Myocyte (in vitro differentiated cells): ENCODE data around the gene TMEM30A. TPM values are rescaled to one million over a fixed set of nuclear protein-coding genes. Genes with fewer than 3 reads are reported as not detected.

ENCODE experiments used
- DNase-seq: peaks from one replicate; pipeline ENCODE4 v3.0.0-alpha.2; 2012; ENCODE audit warnings: low read depth
- total RNA-seq: library from RNA; depleted of rRNA; stranded (reverse); fragments of >200 nt; gene quantifications from 2 replicates; pipeline ENCODE4 v1.2.3, GENCODE V29; 2014

Gene TMEM30A
- total RNA-seq, 1 donor from 2014 or later: 118 TPM

DNA sequence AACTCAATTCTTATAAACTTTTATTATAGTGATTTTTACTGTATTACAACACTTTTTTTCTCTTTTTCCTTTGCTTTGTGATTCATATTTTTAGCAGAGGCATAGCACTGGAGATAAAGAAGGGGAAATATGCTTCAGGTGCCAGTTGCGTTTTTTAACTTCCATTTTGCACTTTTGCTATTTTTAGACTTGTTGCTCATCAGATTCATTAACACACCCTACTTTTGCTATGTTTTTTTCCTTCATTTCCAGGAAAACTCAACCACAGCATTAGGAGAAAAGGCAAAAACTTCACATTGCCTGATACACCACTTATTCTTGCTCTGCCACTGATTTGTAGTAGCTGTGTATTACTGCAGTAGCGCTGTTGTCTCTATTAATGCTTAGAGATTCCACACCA is 8.0 kb upstream of the TMEM30A start:
- DNase-seq: no peak

- DNase-seq: no peak
Observed at GRCh38 chr6:75291744-75292143, 7.2 kb upstream of the TMEM30A start.

DNA sequence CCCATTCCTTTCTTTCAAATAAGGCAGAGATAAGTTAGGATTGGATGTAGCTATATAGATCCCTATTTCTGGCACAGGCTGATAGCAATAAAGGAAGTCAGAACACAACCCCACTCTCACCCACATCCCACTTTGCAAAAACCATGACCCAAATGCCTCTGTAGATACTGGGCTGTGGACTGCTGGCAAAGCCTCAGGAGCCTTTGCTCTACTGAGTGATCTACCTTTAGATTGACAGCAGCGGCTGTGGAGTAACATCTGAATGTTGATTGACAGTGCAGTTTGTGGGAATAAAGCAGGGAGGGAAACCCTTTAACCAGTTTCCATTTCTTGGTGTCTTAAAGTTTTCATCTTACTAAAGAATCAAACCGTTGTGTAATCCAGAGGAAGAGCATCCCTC is 6.7 kb upstream of the TMEM30A start:
- DNase-seq: peak; percentile 87

DNA sequence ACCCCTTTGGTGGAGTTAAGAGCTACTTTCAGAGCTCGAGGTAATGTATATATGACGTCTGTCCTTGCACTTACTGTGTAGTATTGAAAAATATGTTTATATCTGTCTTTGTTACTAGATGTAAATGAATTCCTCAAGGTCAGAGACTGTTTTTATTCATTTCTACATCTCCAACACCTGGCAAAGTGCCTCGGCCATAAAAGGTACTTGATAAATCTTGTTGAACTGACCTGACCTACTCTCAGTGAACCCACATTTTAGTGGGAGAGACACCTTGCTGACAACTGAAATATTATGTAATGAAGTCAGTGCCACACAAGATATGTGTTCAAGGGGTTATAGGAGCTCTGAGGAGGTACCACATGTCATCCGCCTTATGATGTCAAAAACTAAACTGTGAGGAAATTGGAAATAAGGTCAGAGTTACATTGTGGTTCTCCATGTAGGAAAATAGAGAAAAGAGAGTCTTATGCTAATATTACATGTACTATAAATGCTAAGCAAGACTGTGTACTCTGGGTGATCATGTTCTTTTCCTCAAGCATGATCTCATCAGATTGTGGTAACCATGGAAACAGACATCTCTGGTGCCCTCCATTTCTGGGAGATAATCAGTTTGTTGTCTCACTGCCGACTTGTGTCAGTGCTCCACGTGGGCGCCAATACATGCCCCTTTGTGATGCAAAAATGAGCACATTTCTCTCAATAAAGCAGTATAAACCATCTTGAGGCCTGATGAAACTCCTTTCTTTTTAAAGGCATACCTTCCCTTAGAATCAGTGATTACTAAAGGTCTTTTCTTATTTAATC is 5.7 kb upstream of the TMEM30A start:
- no peak for DNase-seq

- no peak for DNase-seq
Observed at GRCh38 chr6:75288023-75288422, 3.4 kb upstream of the TMEM30A start.

DNA sequence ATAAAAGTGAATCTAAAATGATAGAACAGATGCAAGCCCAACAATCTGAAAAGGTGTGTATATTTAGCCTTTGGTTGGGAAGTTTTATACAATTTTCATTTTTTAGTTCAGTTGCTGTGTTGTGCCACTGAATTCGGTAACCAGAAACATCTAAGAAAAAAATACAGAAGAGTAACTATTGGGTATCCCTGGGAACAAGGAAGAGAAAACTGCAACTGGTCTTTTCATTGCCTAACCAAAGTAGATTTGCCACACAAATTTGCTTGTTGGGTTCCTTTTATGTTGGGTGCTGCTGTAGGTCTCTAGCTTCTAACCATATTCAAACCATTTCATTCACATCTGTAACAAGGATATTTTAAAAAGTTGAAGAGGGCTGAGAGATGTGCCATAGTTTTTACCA is 2.8 kb upstream of the TMEM30A start:
- DNase-seq: no peak

DNA sequence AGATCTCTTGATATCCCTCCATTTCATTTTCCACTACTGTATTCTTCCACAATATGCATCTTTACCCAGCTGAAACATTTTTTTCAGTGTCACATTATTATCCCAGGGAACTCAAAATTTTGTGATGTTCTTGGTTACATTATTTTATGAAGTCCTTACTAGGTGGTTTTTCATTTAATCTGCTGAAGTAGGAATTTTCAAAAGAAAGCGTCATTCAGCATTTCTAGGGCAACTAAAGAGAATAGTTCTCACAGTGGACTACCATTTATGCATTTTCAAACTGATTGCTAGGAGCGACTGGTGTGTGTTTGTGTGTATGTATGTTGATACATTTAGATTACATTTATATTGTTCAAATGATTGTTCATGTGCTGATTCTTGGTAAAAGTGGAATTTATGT is 2.4 kb upstream of the TMEM30A start:
- DNase-seq: no peak

DNA sequence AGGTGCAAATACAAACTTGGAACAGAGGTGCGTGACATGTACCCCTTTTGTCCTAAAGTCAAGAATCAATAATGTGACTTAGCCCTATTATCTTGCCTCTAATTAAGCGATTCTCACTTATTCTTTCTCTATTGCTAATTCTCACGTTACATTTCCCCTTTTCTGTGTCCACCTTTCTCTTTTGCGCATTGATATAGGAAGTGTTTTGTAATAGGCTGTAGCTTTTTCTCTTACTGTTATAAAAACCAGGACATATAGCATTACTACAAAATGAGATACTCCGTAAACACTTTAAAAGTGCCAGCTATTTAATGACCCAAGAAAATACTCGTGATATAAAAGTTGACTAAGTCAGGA is 669 bp upstream of the TMEM30A start:
- DNase-seq: no peak

GRCh38 chr6:75283907-75284631 is 523 bp downstream of the TMEM30A start:
- DNase-seq: no peak

GRCh38 chr6:75282706-75283105 is 1.9 kb downstream of the TMEM30A start:
- DNase-seq: no peak

- no peak for DNase-seq
Observed at GRCh38 chr6:75281653-75282052, 2.9 kb downstream of the TMEM30A start.

- DNase-seq: no peak
Observed at GRCh38 chr6:75280131-75280855, 4.3 kb downstream of the TMEM30A start.

- DNase-seq: no peak
Observed at GRCh38 chr6:75279418-75279817, 5.2 kb downstream of the TMEM30A start.

DNA sequence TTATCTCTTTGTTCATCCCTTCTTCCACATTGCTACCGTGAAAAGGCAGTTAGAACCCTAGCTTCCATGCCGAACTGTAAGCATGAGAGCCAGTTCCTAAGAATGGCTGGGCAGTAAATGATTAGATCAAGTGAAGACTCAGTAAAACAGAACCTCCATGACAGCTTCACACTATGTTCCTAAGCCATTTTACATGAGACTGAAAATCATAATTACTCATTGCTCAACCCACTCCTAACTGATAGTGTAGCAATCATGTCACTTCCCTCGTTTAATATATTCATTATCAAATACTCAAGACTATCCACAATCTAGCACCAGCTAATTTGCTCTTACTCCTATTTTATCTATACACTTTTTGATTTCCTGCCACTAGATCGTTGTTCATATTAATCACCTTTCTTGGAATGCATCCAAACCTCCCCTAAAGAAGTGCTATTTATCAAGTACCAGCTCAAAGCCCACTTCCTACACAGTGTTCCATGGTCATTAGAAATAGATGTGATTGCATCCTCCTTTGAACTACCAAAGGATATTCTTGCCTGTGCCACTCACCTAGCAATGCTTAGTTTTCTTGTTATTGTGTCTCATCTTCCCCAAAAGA is 6.0 kb downstream of the TMEM30A start:
- DNase-seq: no peak

DNA sequence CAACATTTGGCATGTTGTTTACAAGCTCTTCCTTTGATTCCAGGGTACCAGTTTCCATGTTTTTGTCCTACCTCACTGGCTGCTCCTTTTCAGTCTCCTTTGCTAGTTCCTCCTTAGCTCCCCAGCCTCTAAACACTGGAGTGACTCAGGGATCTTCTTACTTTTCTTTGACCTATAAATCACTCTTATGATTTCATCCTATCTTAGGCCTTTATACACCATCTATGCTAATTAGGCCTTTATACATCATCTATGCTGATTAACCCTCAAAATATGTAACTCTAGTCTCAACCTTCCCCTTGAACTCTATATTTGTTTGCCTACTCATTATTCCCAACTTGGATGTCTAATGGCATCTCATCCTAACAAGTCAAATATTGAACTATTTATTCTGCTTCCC is 9.5 kb downstream of the TMEM30A start:
- DNase-seq: no peak

DNA sequence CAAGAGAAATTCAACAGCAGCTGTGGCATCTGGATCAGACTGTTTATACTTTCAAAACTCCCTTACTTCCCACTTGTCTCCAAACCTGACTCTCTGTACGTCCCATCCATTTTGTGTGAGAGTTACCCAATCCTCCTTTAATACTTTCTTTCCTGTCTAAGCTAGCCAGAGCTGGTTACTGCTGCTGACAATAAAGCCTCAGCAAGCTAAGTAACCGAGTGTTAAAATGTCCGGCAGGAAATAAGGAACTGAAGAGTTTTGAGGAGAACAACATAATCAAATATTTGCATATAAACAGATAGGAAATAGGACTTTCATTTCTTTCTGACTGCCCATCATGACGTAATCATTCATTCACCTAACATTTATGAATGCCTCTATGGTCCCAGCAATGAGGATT is 11.6 kb downstream of the TMEM30A start:
- DNase-seq: no peak

DNA sequence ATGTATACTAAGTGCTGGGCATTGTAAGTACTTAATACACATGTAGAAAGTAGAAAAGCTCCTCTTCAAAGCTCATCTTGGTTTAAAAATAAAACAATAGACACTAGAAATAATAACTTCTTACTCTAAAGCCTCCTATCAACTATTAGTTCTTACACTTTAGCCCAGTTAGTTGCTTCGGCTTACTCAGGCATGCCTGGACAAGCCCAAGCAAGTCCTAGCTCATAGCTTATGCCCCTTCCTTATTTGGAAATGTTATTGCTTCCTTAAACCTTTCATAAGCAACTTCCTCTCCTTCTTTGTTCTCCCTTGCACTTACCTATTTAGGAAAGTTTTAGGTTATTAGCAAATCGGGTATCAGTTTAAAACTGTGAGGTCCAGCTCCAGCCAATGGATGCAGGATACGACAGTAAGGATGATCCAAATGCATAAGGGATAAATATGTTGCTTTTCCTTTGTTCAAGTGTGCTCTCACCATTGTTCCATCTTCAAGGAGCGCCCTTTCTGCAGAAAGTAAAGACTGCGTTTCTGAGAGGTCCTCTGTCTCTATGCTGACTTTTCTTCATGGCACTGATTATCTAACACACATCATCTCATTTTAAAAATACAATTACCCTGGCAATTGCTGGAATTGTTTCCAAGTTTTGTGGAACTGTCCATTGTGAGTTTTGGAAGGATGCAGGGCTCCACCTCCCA is 12.3 kb downstream of the TMEM30A start:
- DNase-seq: no peak

DNA sequence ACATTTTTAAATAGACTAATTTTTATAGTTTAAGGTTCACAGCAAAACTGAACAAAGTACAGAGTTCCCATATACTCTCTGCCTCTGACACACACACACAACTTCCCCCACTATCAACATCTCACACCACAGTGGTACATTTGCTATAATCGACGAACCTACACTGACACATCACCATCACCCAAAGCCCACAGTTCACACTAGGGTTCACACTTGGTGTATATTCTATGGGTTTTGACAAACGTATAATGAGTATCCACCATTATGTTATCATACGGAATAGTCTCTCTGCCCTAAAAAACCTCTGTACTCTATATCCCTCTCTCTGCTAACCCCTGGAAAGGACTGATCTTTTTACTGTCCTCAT is 15.6 kb downstream of the TMEM30A start:
- DNase-seq: no peak

DNA sequence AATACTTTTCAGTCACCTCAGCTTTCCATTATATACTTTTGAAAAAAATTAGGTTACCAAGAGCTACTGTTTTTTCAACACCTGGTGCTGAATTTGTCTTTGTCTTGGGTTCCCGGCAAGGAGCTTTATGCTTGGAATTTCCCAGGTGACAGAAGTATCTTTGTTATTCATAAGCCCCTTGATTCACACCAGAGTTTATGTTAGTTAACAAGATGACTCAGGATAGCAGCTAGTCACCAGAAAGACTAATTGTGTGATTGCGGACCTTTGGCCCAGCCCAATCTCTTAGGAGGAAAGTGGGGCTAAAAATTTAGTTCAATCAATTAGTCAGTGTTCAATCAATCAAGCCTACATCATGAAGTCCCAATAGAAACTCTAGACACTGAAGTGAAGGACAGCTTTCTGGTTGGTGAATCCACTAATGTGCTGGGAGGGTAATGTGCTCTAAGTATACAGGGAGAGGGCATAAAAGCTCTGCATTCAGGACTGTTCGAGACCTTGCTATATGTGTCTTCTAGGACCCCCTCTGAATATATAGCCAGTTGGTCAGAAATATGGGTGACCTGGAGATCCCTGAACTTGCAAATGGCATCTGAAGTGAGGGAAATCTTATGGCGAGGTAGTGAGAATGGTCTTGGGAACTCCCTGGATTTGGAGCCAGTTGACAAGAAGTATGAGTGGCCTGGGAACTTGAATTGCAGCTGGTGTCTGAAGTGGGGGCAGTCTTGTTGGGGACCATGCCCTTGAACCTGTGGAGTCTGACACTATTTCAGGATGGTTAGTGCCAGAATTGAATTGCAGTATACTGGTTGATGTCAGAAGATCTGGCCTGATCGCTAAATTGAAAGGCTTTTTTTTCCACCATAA is 16.2 kb downstream of the TMEM30A start:
- DNase-seq: no peak

- no peak for DNase-seq
Observed at GRCh38 chr6:75267461-75267860, 17.1 kb downstream of the TMEM30A start.
